UCSD-AML1 (cell line): Measurements from ENCODE around the gene BCAT1.
"Not testable (repeated sequence)": the region's sequence is repeated elsewhere in the genome, so short reads cannot be mapped to it uniquely, and the experiment has no call there.

Experiments
- DNase-seq: peaks from one replicate; lab custom pipeline; 2025; ENCODE audit not compliant: unreplicated experiment; lab: John Stamatoyannopoulos, UW

Gene BCAT1

GRCh38 chr12:24928533-24929306, 20.2 kb downstream of the BCAT1 start:
- DNase-seq = not testable (repeated sequence)

- DNase-seq = no peak
Observed at GRCh38 chr12:24928131-24928530, 20.8 kb downstream of the BCAT1 start.

- DNase-seq = not testable (repeated sequence)
Observed at GRCh38 chr12:24926080-24926479, 22.8 kb downstream of the BCAT1 start.

- DNase-seq = no peak
Observed at GRCh38 chr12:24922090-24922489, 26.8 kb downstream of the BCAT1 start.

DNA sequence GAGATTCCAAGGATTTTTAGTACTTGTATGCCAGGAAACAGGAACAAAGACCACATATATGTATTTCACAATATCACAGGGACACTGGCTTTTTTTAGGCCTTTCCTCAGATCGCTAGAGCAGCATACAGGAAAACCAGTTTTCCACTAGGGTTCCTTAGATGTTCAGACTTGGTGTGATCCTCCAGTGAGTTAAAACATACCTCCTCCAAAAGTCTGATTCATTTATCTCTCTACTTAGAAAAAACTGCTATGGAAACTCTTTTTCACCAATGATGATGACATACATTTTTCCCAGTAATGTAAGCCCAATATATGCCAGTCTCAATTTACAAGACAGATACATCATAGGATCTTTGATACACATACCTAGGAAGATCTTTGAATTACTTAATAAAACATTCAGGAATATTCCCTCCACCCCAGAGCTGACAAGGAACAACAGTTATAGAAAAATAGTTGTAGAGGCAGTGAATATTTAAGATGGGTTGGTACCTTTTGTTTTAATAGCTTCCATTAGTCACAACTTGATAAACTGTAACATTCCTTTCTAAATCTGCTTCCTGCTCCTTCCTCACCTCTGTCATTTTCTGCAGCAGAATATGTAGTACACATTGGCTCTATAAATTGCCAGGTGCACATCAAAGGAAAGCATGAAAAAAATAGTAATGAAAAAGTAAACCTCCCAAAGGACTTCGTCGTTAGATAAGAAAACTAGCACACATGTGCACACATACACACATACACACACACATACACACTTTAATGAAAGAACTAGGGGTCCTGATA, 27.5 kb downstream of the BCAT1 start:
- DNase-seq = no peak

DNA sequence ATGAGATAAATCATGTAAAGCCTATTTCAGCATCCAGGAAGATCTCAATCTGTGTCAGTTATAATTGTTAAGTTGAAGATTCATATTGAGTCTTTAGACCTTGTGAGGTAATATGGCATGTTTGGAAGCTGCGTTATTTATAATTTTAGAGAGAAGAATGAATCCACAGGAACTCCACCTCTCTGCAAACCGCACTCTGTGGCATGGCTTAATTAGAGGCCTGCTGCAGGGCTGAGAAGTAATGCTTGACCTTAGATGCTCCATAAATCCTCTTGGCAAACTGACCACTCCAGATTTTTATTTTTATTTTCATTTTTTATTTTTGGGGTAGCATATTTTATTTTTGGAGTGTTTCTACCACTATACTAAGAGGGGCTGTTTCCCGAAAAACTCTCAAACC, 28.8 kb downstream of the BCAT1 start:
- DNase-seq = no peak

DNA sequence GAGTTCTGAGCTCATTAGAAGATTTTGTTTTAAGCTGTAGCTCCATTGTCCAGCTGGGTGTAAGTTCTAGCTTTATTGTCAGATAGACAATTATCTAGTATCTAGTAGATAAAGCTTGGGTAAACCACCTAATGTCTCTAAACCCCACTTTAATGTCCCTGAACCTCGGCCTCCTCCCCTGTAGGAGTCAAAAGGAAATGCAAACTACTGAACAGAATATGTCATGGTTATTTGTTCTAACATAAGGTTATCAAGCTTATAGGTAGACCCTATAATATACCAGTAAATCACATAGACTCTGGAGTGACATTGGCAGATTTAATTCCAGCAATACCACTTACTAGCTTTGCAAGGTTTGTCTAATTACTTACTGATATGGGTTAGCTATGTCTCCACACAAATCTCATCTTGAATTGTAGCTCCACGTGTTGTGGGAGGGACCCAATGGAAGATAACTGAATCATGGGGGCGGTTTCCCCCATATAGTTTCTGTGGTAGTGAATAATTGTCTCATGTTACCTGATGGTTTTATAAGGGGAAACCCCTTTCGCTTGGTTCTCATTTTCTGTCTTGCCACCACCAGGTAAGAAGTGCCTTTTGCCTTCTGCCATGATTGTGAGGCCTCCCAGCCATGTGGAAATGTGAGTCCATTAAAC, 29.4 kb downstream of the BCAT1 start:
- DNase-seq = no peak

GRCh38 chr12:24918596-24918995, 30.3 kb downstream of the BCAT1 start:
- DNase-seq = no peak

DNA sequence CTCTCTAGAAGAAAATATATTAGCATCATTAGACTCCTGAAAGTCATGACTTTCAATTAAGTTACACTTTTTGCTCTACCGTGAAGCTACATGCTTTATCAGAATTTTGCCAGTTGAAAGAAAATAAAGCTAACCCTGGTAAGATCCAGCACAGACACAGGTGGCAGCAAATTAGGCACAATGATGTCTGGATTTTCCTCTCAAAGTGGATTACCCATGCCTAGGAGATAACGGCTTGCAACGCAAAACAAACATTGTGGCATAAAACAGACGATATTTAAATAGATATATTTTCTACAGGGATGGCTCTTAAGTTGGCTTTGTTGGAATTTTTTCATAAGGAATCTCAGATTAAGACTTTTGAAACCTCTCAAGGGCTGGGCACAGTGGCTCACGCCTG, 33.4 kb downstream of the BCAT1 start:
- DNase-seq = no peak

DNA sequence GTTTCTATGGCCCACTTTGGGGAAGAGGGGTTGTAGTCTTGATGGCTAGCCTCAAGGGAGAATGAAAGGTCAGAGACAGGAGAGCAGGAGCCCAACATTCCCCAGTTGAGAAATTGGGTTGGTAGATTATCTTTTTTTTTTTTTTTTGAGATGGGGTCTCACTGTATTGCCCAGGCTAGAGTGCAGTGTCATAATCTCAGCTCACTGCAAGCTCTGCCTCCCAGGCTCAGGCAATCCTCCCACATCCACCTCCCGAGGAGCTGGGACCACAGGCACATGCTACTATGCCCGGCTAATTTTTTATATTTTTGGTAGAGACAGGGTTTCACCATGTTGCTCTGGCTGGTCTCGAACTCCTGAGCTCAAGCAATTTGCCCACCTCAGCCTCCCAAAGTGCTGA, 34.9 kb downstream of the BCAT1 start:
- no peak for DNase-seq

GRCh38 chr12:24913130-24913529, 35.8 kb downstream of the BCAT1 start:
- no peak for DNase-seq

GRCh38 chr12:24911271-24911791, 37.6 kb downstream of the BCAT1 start:
- no peak for DNase-seq

DNA sequence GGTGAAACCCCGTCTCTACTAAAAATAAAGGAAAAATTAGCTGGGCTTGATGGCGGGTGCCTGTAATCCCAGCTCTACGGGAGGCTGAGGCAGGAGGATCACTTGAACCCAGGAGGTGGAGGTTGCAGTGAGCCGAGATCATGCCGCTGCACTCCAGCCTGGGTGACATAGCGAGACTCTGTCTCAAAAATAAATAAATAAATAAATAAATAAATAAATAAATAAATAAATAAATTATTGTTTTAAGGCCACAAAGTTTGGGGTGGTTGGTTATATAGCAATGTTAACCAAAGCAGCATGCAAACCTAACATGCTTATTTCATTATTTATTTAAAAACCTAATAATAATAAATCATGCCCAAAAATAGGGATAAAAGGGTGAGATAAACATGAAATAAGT, 38.7 kb downstream of the BCAT1 start:
- not testable (repeated sequence) for DNase-seq

GRCh38 chr12:24909667-24910066, 39.2 kb downstream of the BCAT1 start:
- DNase-seq = no peak

GRCh38 chr12:24907464-24907863, 41.4 kb downstream of the BCAT1 start:
- DNase-seq = no peak

DNA sequence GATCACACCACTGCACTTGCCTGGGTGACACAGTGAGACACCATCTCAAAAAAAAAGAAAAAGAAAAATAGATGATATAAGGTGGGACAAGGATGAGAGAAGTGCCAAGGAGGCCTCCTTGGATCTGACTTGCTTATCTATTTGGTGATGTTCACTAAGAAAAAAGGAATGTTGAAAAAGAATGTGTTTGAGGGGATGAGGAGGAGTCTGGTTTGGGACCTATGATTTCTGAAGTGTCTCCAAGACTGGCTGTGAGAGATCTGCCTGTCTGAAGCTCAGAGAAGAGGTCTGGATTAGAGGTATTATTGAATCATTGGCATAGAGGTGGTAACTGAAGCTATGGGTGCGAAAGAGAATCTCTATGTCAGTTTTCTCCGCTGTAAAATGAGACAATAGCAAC, 42.8 kb downstream of the BCAT1 start:
- no peak for DNase-seq

DNA sequence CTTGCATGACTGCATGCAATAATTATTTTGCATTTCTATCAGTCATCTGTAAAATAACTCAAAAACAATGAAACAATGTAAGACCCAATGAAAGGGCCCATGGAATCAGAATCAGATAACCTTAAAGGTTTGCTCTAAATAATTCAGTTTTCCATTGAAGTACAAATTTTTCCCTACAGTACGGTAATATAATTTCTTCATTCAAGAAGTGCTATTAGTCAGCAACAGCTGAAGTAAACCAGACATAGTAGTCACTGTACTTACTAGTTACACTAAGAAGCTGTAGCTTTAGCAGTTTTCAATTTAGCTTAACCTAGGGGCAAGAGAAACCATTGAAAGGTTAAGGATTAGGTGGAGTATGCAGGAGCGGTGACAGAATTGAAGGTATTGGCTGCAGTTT, 43.5 kb downstream of the BCAT1 start:
- no peak for DNase-seq

- no peak for DNase-seq
Observed at GRCh38 chr12:24904871-24905270, 44.0 kb downstream of the BCAT1 start.

- no peak for DNase-seq
Observed at GRCh38 chr12:24903329-24904088, 45.4 kb downstream of the BCAT1 start.

DNA sequence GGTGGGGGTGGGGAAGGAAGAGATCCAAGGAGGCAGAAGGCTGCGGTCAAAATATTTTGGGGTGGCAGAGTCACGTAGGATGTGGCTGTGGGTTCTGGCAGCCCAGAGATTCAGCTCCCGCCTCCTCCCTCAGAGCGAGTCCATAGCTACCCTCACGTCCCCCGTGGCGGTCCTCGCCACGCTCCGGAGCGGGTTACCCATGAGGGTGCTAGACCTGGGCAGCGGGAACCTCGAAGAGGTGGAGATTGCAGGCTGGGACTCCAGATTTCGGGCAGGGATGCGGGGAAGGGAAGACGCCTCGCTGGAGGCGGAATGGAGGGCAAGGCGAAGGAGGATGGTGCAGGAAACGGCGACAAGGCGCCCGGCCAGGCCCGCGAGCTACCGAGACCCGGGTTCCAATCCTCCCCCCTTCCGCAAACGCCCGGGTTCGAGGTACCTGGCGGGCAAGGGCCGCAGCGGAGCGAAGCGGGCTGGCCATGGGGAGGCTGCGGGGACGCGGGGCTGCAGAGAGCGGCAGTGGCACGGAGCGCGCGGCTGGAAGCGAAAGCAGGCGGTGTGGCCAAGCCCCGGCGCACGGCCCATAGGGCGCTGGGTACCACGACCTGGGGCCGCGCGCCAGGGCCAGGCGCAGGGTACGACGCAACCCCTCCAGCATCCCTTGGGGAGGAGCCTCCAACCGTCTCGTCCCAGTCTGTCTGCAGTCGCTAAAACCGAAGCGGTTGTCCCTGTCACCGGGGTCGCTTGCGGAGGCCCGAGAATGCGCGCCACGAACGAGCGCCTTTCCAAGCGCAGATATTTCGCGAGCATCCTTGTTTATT, 46.2 kb downstream of the BCAT1 start:
- no peak for DNase-seq
